ENCODE data around the gene CGA.

- TF ChIP-seq, protein P1, sequence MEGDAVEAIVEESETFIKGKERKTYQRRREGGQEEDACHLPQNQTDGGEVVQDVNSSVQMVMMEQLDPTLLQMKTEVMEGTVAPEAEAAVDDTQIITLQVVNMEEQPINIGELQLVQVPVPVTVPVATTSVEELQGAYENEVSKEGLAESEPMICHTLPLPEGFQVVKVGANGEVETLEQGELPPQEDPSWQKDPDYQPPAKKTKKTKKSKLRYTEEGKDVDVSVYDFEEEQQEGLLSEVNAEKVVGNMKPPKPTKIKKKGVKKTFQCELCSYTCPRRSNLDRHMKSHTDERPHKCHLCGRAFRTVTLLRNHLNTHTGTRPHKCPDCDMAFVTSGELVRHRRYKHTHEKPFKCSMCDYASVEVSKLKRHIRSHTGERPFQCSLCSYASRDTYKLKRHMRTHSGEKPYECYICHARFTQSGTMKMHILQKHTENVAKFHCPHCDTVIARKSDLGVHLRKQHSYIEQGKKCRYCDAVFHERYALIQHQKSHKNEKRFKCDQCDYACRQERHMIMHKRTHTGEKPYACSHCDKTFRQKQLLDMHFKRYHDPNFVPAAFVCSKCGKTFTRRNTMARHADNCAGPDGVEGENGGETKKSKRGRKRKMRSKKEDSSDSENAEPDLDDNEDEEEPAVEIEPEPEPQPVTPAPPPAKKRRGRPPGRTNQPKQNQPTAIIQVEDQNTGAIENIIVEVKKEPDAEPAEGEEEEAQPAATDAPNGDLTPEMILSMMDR (IDR thresholded peaks at IDR 0.05; ENCODE audit: poor library complexity) = no peak
- no peak for TF ChIP-seq EZH2phosphoT487 (IDR thresholded peaks at IDR 0.05; ENCODE audit: low read depth, severe bottlenecking, unreplicated experiment)
These were observed 40.6 kb downstream of the CGA start for GRCh38 chr6:87054143-87054833.
